Osteocyte (in vitro differentiated cells): ENCODE measurements around the gene GRID1. TPM values are rescaled to one million over a fixed set of nuclear protein-coding genes. Genes with fewer than 3 reads are reported as not detected.

Source experiments
- DNase-seq: peaks from one replicate; pipeline ENCODE4 v3.0.0; 2021; ENCODE audit warnings: mixed read lengths; ENCODE audit not compliant: unreplicated experiment; ENCODE audit errors: extremely low spot score
- H3K27ac Mint-ChIP-seq: one replicate; pipeline ENCODE4 v1.8.0; 2021; ENCODE audit warnings: mild to moderate bottlenecking, mixed read lengths; ENCODE audit not compliant: unreplicated experiment
- H3K27me3 Mint-ChIP-seq: one replicate; pipeline ENCODE4 v1.8.0; 2021; ENCODE audit warnings: mixed read lengths; ENCODE audit not compliant: unreplicated experiment
- H3K36me3 Mint-ChIP-seq: one replicate; pipeline ENCODE4 v1.8.0; 2021; ENCODE audit warnings: mixed read lengths; ENCODE audit not compliant: unreplicated experiment
- H3K4me1 Mint-ChIP-seq: one replicate; pipeline ENCODE4 v1.8.0; 2021; ENCODE audit warnings: mixed read lengths; ENCODE audit not compliant: unreplicated experiment
- H3K4me3 Mint-ChIP-seq: one replicate; pipeline ENCODE4 v1.8.0; 2021; ENCODE audit warnings: mild to moderate bottlenecking, moderate library complexity, mixed read lengths; ENCODE audit not compliant: unreplicated experiment
- H3K9me3 Mint-ChIP-seq: one replicate; pipeline ENCODE4 v1.8.0; 2021; ENCODE audit warnings: mixed read lengths; ENCODE audit not compliant: unreplicated experiment
- total RNA-seq: library from RNA; stranded (reverse); gene quantifications from 2 replicates; pipeline ENCODE4 v1.2.1, GENCODE V29; 2021
- TF ChIP-seq, protein P1 (sequence below): fragments of 200-600 bp; sonication (generic); IDR thresholded peaks from 2 replicates; pipeline ENCODE4 v1.5.0; 2021; ENCODE audit warnings: antibody characterized with exemption, mild to moderate bottlenecking, moderate library complexity

The GRID1 gene
- total RNA-seq, 1 donor from 2014 or later, result 0.11 TPM

GRCh38 chr10:85915245-85915846 lies 451.2 kb downstream of the GRID1 start:
- Mint-ChIP-seq H3K9me3 (no peaks in the 10 kb centered on the region), H3K27me3 (no peaks in the 10 kb centered on the region), H3K36me3 (no peaks in the 10 kb centered on the region), H3K27ac (no peak overlapping the region), H3K4me1 (no peaks in the 10 kb centered on the region), H3K4me3 (no peak overlapping the region)
- TF ChIP-seq, protein P1, sequence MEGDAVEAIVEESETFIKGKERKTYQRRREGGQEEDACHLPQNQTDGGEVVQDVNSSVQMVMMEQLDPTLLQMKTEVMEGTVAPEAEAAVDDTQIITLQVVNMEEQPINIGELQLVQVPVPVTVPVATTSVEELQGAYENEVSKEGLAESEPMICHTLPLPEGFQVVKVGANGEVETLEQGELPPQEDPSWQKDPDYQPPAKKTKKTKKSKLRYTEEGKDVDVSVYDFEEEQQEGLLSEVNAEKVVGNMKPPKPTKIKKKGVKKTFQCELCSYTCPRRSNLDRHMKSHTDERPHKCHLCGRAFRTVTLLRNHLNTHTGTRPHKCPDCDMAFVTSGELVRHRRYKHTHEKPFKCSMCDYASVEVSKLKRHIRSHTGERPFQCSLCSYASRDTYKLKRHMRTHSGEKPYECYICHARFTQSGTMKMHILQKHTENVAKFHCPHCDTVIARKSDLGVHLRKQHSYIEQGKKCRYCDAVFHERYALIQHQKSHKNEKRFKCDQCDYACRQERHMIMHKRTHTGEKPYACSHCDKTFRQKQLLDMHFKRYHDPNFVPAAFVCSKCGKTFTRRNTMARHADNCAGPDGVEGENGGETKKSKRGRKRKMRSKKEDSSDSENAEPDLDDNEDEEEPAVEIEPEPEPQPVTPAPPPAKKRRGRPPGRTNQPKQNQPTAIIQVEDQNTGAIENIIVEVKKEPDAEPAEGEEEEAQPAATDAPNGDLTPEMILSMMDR, result no peak
- no peak for DNase-seq

- H3K27me3 Mint-ChIP-seq, result no peaks in the 10 kb centered on the region
- H3K4me3 Mint-ChIP-seq, result no peak overlapping the region
- H3K27ac Mint-ChIP-seq, result no peak overlapping the region
These were observed 451.9 kb downstream of the GRID1 start for GRCh38 chr10:85914720-85915119.

DNA sequence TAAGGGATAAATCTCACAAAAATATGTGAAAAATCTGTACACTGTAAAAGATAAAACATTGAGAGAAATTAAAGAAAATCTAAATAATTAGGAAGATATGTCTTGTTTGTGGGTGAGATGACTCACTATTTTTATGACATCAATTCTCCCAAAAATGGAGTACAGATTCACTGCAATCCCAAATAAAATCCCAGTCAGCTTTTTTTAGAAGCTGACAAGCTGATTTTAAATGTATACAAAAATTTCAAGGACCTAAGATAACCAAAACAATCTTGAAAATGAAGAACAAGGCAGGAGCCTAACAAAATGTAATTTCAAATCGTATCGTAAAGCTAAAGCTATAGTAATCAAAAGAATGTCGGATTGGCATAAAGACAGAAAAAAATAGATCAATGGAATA lies 458.1 kb downstream of the GRID1 start:
- Mint-ChIP-seq H3K36me3 (no peaks in the 10 kb centered on the region), H3K27me3 (no peaks in the 10 kb centered on the region), H3K4me3 (no peak overlapping the region)

More at GRCh38 chr10:85914720-85915119, 451.9 kb downstream of the GRID1 start:
- Mint-ChIP-seq H3K4me1 (no peaks in the 10 kb centered on the region), H3K36me3 (no peaks in the 10 kb centered on the region), H3K9me3 (no peaks in the 10 kb centered on the region)
- TF ChIP-seq, protein P1, result no peak
- no peak for DNase-seq

DNA sequence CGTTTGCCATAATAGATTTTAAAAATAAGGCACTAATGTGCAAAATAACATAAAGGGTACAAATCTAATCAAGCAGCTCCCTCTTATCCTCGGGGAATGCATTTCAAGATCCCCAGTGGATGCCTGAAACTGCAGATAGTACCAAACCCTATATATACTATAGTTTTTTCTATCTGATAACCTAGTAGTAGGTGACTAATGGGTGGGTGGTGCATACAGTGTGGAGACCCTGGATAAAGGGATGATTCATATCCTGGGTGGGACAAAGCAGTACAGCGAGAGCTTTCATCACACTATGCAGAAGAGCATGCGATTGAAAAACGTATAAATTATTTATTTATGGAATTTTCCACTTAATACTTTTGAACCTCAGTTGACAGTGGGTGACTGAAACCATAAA lies 464.5 kb downstream of the GRID1 start:
- H3K36me3 Mint-ChIP-seq, result no peaks in the 10 kb centered on the region
- H3K4me3 Mint-ChIP-seq, result no peak overlapping the region
- H3K4me1 Mint-ChIP-seq, result no peaks in the 10 kb centered on the region
- TF ChIP-seq, protein P1, result no peak
- peaks cover 4% of the 10 kb centered on the region for H3K9me3 Mint-ChIP-seq
- H3K27me3 Mint-ChIP-seq, result no peaks in the 10 kb centered on the region
- DNase-seq, result no peak
- no peak overlapping the region for H3K27ac Mint-ChIP-seq

More for the DNA sequence above, 458.1 kb downstream of the GRID1 start:
- TF ChIP-seq, protein P1, result no peak
- Mint-ChIP-seq H3K4me1 (no peaks in the 10 kb centered on the region), H3K27ac (no peak overlapping the region), H3K9me3 (no peaks in the 10 kb centered on the region)
- no peak for DNase-seq

DNA sequence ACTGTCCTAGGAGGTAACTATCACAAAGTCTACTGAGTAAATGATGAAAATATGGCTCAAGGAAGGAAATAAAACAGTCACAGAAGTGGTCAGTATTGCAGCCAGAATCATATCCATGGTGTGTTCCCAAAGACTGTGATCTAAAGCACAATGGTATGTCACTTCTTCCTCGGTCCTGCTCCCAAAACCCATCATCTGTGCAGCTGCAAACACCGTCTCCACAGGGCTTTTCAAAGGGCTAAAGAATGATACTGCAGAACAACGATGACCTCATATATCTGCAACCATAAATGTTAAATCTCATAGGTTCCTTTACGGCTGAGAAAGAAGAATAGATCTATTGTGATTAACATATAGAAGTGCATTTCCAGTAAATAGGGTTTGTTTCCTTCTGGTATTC lies 465.0 kb downstream of the GRID1 start:
- H3K4me1 Mint-ChIP-seq, result no peaks in the 10 kb centered on the region
- no peaks in the 10 kb centered on the region for H3K36me3 Mint-ChIP-seq
- H3K27ac Mint-ChIP-seq, result no peak overlapping the region
- TF ChIP-seq, protein P1, result no peak
- H3K9me3 Mint-ChIP-seq, result peaks cover 4% of the 10 kb centered on the region
- DNase-seq, result no peak
- H3K27me3 Mint-ChIP-seq, result no peaks in the 10 kb centered on the region
- H3K4me3 Mint-ChIP-seq, result no peak overlapping the region
